ENCODE data around the gene NECAP2. TPM values are rescaled to one million over a fixed set of nuclear protein-coding genes. Genes with fewer than 3 reads are reported as not detected.
"Not testable (repeated sequence)": the region's sequence is repeated elsewhere in the genome, so short reads cannot be mapped to it uniquely, and the experiment has no call there.

NECAP2 gene
- total and polyA plus RNA-seq, 10 donors: 59.7 to 150 (median 117) TPM

DNA sequence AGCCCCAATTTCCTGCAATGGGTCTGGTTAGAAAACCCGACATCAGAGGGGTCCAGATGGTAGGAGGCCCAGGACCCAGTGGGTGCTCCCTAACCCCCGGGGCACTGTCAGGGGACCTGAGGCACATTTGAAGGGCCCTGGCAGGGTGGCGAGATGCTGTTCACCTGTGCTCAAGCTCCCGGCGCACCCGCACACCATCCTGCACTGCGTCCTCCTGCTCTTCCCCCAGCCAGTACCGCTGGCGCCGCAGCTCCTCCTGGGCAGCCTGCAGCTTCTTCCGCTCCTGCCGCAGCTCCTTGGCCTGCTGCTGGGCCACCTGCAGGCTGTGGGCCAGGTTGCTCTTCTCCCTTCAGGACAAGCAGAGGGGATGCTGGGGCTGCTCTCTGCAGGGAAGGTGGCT lies 37.6 kb downstream of the NECAP2 start:
- Histone ChIP-seq H3K27me3 (replicated peaks in 1 of 7) (no peaks in the 10 kb centered on the region), H3K4me3 (no peak overlapping the region), H3K27ac (no peak overlapping the region), H3K4me1 (no peaks in the 10 kb centered on the region), H3K9me3 (no peaks in the 10 kb centered on the region), H3K36me3 (peaks cover 0 to 100% (median 64%) of the 10 kb centered on the region in 6 donors)
- DNase-seq: peak; percentile 48
- peak in 1 of 3 donors; percentile 47 for TF ChIP-seq POLR2AphosphoS5 (IDR thresholded peaks at IDR 0.05)
- TF ChIP-seq, protein P1, sequence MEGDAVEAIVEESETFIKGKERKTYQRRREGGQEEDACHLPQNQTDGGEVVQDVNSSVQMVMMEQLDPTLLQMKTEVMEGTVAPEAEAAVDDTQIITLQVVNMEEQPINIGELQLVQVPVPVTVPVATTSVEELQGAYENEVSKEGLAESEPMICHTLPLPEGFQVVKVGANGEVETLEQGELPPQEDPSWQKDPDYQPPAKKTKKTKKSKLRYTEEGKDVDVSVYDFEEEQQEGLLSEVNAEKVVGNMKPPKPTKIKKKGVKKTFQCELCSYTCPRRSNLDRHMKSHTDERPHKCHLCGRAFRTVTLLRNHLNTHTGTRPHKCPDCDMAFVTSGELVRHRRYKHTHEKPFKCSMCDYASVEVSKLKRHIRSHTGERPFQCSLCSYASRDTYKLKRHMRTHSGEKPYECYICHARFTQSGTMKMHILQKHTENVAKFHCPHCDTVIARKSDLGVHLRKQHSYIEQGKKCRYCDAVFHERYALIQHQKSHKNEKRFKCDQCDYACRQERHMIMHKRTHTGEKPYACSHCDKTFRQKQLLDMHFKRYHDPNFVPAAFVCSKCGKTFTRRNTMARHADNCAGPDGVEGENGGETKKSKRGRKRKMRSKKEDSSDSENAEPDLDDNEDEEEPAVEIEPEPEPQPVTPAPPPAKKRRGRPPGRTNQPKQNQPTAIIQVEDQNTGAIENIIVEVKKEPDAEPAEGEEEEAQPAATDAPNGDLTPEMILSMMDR (IDR thresholded peaks at IDR 0.05 in 8 of 11, conservative IDR thresholded peaks at IDR 0.05 in 3 of 11): no peak
- 95 to 98% (median 97%) methylated on average over 12 of the region's 12 CpGs for WGBS, 5 donors
- intact Hi-C loops (cut with DNase I; ENCODE audit: low total_unique reads): no loop called here

DNA sequence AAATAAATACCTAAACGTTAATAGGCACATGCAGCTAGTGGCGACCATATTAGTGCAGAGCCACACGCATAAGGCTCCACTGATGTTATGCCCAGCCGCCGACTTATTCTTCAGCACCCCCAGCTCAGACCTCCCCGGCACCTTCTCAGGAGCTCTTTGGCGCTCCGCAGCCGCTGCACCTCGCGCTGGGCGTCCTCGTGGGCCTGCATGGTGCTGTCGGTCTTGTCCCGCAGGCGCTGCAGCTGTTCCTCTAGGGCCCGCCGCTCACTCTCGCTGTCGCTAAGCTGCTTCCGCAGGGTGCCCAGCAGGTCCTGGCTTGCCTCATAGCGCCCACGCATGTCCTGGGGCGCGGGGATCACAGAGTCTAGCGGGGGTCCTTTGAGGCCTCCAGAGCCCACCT lies 42.6 kb downstream of the NECAP2 start:
- H3K27ac ChIP-seq; intact Hi-C loops (cut with DNase I; ENCODE audit: low total_unique reads); H3K27me3 ChIP-seq (replicated peaks in 1 of 7); H3K4me1 ChIP-seq; H3K4me3 ChIP-seq; H3K9me3 ChIP-seq: not testable (repeated sequence)
- peak; percentile 54 for DNase-seq
- 96 to 99% (median 97%) methylated on average over 21 to 26 of the region's 26 CpGs for WGBS, 5 donors
- peaks cover 0 to 91% (median 57%) of the 10 kb centered on the region in 6 donors for H3K36me3 ChIP-seq
- peak in 1 of 3 donors; percentile 28 for TF ChIP-seq POLR2AphosphoS5 (IDR thresholded peaks at IDR 0.05)

DNA sequence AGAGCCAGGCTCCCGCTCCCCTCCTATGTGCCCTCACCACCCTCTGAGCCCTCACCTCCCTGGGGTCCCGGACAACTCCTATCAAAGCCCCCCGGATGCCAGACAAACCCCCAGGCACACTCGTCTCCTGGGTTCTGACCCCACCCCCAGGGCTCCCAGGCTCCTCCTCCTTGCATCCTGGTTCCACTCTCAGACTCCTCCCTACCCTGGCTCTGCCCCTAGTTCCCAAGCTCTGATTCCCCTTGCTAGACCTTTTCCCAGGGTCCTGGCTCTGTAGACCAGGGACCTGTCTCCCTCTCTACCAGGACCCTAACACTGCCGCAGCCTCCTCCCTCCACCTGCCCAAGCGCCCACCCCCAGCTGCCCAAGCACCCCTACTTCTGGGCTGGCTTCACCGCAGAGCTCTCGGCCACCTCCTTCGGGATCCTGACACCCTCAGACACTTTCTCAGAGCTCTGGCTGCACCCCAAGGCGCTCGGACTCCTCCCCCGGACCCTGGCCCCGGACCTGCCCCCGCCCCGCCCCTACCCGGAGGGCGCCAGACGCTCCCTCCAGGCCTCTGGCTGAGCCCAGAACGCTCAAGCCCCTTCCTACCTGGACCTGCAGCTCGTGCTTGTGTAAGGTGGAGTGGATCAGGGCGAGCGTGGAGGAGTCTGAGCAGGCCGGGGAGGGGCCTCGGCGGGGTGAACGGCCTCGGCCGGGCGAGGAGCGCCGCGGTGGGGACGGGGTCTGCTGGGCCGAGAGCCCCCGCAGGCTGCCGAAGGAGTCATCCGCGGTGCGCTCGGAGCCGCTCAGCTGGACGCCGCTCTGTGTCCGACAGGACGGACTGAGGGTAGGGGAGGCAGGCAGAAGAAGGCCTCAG lies 43.3 kb downstream of the NECAP2 start:
- H3K9me3 ChIP-seq; H3K27me3 ChIP-seq (replicated peaks in 1 of 7); H3K27ac ChIP-seq; H3K4me3 ChIP-seq; H3K4me1 ChIP-seq; intact Hi-C loops (cut with DNase I; ENCODE audit: low total_unique reads): not testable (repeated sequence)
- peaks cover 0 to 89% (median 50%) of the 10 kb centered on the region in 6 donors for H3K36me3 ChIP-seq
- peak; percentile 44 for DNase-seq
- peak in 1 of 3 donors; percentile 36 for TF ChIP-seq POLR2AphosphoS5 (IDR thresholded peaks at IDR 0.05)
- 90 to 94% (median 92%) methylated on average over 18 to 45 of the region's 45 CpGs for WGBS, 5 donors

DNA sequence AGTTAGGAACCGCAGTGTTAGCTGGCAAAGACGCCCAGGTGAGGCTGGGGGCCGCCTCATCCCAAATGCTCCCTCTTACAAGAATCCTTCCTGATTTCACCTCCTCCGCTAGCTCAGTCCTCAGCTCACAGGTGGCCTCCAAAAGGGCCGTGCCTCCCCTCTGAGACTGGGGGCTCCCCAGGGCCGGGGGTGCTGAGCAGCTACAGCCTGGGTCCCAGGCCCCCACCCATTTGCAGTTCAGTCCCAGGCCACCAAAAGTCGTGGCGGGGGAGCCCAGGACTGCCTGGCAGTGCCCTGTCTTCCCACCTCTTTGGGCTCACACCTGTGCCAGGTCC lies 43.9 kb downstream of the NECAP2 start:
- Histone ChIP-seq H3K36me3 (peaks cover 0 to 92% (median 49%) of the 10 kb centered on the region in 6 donors), H3K4me3 (no peak overlapping the region), H3K4me1 (no peaks in the 10 kb centered on the region), H3K27me3 (replicated peaks in 1 of 7) (no peaks in the 10 kb centered on the region), H3K9me3 (no peaks in the 10 kb centered on the region), H3K27ac (no peak overlapping the region)
- intact Hi-C loops (cut with DNase I; ENCODE audit: low total_unique reads): no loop called here
- peak; percentile 44 for DNase-seq
- 87 to 100% (median 95%) methylated on average over 3 to 8 of the region's 8 CpGs for WGBS, 5 donors
- TF ChIP-seq POLR2A (IDR thresholded peaks at IDR 0.05): no peak
- TF ChIP-seq, protein P1 (IDR thresholded peaks at IDR 0.05 in 8 of 11, conservative IDR thresholded peaks at IDR 0.05 in 3 of 11): no peak
- no peak for TF ChIP-seq POLR2AphosphoS5 (IDR thresholded peaks at IDR 0.05)

DNA sequence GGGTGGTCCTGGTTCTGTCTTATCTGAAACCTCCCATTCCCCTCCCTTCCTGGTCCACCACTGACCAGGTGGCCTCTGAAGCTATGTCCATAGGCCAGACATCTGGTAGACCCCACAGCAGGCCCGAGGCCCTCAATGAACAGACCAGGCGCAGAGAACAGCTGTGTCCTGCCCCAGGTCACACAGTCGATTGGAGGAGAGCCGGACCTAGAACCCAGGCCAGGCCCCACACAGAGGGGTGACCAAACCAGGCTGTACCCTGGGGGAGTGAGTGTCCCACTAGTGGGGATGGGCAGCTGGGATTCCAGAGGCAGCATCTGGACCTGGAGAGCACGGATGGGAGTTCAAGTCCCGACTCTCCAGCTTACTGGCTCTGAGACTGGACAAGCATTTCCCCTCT lies 44.4 kb downstream of the NECAP2 start:
- peaks cover 0 to 92% (median 49%) of the 10 kb centered on the region in 6 donors for H3K36me3 ChIP-seq

DNA sequence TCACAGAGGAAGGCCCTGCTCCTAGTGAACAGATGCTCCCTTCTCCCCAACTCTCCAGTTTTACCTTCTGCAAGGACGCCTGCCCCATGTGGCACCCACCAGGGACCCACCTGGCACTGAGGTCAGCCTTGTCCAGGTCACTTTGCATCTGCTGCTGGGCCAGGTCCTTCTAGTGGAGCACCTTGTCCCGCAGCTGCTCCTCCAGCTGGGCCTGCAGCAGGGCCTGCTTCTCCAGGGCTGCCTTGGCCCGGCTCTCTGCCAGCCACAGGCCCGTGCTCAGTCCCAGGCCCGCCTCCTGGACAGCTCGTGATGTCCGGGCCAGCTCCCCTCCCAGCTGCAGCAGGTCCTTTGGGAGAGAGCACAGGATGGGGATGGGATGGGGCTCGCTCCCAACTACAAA lies 45.8 kb downstream of the NECAP2 start:
- WGBS, 5 donors: 93 to 98% (median 97%) methylated on average over 7 to 8 of the region's 8 CpGs
- peaks cover 0 to 88% (median 36%) of the 10 kb centered on the region in 6 donors for H3K36me3 ChIP-seq
- H3K4me1 ChIP-seq; DNase-seq; H3K27ac ChIP-seq; H3K4me3 ChIP-seq; H3K9me3 ChIP-seq; H3K27me3 ChIP-seq (replicated peaks in 1 of 7); intact Hi-C loops (cut with DNase I; ENCODE audit: low total_unique reads): not testable (repeated sequence)

More for the DNA sequence above, 44.4 kb downstream of the NECAP2 start:
- Histone ChIP-seq H3K27ac (no peak overlapping the region), H3K4me1 (no peaks in the 10 kb centered on the region), H3K27me3 (replicated peaks in 1 of 7) (no peaks in the 10 kb centered on the region), H3K4me3 (no peak overlapping the region), H3K9me3 (no peaks in the 10 kb centered on the region)
- intact Hi-C loops (cut with DNase I; ENCODE audit: low total_unique reads): no loop called here
- TF ChIP-seq POLR2A (IDR thresholded peaks at IDR 0.05): no peak
- no peak for TF ChIP-seq POLR2AphosphoS5 (IDR thresholded peaks at IDR 0.05)
- TF ChIP-seq, protein P1 (IDR thresholded peaks at IDR 0.05 in 8 of 11, conservative IDR thresholded peaks at IDR 0.05 in 3 of 11): no peak
- DNase-seq: peak; percentile 47
- 91 to 95% (median 93%) methylated on average over 3 to 6 of the region's 6 CpGs for WGBS, 5 donors

DNA sequence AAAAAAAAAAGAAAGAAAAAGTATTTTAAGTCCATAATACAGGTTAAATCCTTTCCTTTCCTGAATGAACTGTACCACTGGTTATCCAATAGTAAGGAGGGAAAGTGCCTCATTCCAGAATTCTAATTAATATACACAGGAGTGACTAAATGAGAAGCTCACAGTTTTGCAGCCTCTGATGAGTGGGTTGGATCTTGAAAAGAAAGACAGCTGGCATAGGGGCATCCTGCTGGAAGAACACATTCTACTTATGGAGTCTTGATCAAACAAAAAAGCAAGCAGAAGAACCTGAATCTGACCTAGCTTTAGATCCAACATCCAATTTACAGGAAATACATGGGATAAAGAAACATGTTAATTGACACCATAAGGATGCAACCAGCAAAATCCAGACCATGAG lies 46.5 kb downstream of the NECAP2 start:
- H3K27ac ChIP-seq; intact Hi-C loops (cut with DNase I; ENCODE audit: low total_unique reads); H3K27me3 ChIP-seq (replicated peaks in 1 of 7); H3K4me1 ChIP-seq; DNase-seq; H3K9me3 ChIP-seq; H3K4me3 ChIP-seq: not testable (repeated sequence)
- H3K36me3 ChIP-seq: peaks cover 0 to 81% (median 36%) of the 10 kb centered on the region in 6 donors
